HG02981 (cell line): ENCODE measurements around the gene XXYLT1.
"Not testable (repeated sequence)": the region's sequence is repeated elsewhere in the genome, so short reads cannot be mapped to it uniquely, and the experiment has no call there.

ENCODE experiments used
- ATAC-seq: cut with Tn5 transposase; IDR thresholded peaks from one replicate; pipeline ENCODE4 v1.9.1; 2021; ENCODE audit warnings: mild to moderate bottlenecking, moderate library complexity; ENCODE audit not compliant: unreplicated experiment

Gene XXYLT1

DNA sequence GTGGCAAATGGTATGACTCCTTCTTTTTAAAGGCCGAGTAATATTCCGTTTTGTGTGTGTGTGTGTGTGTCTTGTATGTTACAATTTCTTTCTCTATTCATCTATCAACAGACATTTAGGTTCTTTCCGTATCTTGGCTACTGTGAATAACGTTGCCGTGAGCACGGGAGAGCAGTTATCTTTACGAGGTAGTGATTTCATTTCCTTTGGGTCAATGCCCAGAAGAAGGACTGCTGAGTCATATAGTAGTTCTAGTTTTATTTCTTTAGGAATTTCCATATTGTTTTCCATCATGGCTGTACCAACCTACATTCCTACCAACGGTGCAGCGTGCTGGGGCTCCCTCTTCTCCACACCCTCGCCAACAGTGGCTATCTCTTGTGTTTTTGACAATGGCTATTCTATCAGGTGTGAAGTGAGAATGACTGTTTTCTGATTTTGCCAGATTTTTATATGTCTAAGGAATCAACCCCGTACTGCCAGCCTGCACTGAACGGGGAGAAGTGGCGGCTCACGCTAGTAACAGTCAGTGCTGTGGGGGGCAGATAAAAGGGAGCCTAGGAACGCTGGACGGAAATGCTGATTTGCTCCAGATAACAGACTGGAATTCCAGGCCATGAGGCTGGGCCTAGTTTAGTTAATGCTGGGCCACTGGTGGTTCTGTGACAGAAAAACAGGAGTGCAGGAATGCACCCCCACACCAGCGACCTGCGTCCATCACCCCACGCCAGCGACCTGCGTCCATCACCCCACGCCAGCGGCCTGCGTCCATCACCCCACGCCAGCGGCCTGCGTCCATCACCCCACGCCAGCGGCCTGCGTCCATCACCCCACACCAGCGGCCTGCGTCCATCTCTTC, 168.1 kb downstream of the XXYLT1 start:
- ATAC-seq: no peak

DNA sequence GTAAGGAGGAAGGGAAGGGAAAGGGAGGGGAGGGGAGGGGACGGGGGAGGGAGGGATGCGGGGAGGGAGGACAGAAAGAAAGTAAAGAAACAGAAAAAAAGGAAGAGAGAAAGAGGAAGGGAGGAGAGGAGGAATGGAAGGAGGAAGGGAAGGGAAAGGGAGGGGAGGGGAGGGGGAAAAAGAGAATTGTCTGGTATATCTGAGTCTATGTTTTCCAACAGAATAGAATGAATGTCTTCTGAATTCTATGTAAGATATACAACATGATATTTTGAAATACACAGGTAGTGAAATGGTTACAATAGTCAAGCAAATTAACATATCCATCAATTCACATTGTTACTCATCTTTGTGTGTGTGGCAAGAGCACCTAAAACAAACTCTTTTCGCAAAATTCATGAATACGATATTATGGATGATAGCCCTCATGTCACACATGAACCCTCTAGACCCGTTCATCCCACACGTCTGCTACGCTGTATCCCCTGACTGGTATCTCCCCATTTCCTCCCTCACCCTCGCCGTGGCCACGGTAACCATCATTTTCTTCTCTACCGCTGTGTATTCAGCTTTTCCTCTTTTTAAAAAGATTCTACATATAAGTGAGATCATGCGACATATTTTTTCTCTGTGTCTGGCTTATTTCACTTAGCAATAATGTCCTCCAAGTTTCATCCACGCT, 168.9 kb downstream of the XXYLT1 start:
- ATAC-seq: no peak

DNA sequence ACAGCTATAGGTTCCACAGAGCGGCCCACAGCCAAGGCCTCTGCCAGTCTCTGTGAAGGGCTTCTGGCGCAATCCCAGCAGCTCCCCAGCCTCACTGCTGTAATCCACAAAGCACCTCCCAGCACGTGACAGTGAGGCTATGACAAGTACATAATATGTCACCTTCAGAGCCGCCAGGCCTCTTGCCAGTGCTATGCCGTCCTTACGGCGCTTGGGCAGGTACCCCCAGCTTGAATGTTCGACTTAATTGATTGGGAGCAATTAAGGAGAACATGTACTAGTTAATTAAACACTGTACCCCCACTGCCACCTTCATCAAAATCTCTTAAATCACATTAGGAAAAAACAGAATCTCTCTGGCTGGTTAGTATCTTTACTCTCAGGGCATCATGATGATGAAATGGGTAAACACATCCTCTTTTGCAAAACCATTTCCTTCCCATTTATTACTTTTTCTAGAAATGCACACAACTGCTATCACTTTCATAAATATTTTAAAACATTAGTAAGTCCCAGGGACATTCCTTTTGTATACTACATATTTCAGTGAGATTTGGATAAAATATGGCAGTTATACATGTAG, 169.9 kb downstream of the XXYLT1 start:
- ATAC-seq: no peak

DNA sequence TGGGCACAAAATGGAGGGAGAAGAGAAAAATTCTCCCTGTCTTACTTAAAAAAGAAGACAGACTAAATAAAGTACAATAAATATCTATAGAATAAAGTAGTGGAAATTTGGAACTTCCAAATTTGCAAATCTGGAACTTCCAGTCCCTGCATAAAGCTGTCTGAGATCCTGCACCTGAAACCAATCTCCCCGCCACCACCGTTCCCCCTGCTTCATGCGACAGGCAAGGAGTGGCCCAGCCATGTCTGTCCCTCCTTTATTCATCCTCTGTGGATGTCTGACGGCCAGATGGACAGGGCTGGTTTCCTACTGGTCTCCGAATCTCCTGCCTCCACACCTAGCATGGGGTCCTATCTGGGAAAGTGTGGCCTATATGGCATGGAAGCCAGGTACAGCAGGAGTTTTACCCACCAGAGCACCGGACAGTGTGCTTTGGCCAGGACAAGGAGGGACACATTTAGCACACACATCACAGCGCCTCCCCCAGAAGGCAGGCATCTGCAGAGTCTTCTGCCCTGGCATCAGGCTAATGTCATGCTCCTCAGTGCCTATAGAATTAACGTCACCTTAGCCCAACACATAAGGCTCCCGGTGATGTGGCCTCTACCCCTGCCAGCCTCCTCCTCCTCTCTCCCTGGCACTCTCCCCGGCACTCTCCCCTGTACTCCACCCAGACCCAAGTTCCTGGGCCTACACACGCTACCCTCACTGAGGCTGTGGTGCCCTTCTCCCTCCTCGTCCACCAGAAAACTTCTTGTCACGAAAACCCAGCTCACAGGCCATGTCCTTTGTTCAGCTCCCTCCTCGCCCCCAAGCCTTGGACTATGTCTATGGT, 170.8 kb downstream of the XXYLT1 start:
- ATAC-seq: no peak

DNA sequence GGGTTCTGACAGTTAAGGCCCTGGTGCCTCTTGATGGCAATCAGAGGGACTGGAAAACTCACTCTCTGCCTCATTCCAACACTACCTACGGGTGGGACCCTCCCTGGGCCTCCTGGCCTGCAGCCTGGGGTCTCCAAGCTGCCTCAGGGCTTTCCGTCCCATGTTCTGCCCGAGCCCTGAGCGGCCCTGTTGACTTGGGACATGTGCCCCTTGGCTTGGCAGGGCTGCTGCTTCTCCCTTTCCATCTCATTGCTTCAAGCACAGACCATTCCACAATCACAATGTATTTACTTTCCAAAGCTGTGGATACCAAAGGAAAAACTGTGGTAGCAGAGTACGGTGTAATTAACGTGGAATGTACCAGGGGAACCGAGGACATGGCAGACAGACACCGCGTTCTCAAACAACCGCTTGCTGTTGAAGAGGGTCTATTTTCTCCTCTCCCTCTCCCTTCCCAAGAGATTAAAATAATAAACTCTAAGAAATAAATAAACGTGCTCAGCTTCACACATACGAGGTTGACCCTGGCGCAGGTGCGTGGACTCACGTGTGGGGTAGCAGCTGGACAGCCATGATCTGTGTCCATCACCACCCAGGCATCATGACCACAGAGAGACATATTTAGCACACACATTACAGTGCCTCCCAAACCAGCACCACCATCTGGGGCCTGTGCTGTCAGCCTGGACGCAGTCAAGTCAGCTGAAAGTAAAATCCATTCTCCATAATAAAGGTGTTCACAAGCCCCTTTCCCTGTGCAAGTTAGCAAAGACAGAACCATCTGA, 172.0 kb downstream of the XXYLT1 start:
- no peak for ATAC-seq

DNA sequence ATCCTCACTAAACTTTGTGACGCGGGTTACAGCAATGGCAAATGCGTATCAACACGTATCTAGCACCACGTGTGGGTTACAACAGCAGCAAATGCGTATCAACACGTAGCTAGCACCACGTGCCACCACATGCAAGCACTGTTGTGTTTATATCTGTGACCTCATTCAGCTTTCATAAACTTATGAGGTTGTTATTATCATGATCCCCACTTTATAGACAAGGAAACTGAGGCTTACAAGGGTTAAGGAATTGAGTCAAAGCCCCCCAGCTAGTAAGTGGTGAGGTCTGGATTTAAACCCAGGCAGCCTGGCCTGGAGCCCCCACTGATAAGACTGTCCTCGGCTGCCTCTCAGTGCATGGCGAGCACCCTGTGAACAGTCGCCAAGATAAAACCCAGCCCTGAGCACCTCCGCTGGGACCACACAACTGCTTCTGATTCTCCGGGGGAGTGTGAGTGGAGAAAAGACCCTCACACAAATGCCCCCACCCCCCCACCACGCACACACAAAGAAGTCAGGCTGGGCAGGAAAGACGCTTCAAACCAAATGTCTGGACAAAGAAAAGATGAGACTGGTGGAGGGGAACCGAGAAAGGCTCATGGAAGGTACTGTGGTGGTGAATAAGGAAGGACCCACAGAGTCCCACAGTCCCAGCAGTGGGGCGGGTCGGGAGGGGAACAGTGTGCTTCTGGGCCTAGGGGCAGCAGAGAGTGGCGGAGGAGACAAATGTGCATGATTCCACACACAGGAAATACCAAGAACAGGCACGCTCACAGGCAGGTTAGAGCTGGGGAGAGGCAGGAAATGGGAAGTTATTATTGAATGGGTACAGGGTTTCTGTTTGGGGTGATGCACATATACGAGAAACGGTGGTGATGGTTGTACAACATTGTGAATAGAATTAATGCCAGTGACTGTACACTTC, 173.4 kb downstream of the XXYLT1 start:
- ATAC-seq: no peak

DNA sequence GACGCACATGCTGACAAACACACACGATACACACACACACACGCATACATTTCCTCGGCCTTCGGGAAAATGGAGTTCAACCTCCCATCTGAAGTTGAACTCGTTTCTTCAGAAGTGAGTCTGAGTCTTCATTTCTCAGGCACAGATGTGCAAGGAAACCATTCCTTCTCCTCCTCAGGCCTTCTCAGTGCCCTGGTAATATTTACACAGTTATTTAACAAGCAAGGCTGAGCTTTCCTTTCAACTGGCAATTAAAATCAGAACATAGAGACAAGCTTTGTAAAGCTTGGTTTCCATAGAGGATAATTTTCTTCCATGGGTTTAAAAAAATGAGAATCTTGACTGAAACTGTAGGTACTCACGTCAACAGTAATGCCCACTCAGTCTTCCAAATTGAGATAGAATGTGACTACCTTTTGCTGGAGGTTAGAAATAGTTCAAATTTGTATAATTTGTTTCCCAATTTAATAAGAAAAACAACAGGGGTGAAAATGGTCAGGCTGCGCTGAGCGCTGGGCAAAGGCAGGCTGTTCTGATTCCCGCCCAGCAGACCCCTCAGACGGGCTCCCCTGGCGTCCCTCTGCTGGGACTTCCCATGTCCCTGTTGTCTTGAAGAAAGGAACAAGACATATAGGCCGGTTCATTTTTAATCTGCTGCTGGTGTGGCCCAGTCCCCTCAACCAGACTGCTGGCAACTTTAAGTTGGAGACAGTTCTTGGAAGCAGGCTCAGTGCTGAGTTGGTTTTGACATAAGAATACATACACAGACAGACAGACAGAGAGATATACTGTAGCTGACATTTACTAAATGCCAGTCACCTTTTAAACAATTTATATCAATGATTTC, 174.3 kb downstream of the XXYLT1 start:
- ATAC-seq: no peak

DNA sequence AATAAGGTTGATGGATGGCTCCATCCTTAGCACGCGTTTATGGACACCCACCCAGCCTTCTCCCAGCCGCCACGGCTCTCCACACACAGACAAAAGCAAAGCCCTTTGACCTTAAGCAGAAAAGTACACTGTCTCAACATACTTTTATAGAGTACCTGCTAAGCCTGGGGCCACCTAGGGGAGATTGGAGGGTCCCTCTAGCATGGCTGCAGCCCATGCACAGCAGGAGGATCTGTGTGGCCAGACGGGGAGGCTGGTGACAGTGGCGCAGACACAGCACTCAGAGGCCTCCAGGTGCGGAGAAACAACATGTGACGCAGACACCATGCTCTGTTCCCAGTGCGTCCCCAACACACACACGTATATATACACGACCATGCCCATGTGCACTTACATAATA, 174.9 kb downstream of the XXYLT1 start:
- no peak for ATAC-seq

DNA sequence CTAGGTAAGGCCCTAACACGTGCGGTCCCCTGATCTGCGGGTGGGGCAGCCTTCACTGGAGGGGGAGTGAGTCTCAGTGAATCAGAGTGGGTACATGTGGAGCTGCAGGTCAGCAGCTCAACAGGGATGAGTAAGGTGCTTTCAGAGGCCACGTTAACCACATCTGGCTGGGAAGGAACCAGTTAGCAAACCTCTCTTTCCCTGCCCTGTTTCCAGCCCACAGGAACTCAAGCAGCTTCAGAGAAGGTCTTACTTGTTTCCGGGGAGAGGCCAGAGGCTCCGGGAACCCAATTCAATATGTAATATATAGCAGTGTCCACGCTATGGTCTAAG, 175.3 kb downstream of the XXYLT1 start:
- no peak for ATAC-seq

DNA sequence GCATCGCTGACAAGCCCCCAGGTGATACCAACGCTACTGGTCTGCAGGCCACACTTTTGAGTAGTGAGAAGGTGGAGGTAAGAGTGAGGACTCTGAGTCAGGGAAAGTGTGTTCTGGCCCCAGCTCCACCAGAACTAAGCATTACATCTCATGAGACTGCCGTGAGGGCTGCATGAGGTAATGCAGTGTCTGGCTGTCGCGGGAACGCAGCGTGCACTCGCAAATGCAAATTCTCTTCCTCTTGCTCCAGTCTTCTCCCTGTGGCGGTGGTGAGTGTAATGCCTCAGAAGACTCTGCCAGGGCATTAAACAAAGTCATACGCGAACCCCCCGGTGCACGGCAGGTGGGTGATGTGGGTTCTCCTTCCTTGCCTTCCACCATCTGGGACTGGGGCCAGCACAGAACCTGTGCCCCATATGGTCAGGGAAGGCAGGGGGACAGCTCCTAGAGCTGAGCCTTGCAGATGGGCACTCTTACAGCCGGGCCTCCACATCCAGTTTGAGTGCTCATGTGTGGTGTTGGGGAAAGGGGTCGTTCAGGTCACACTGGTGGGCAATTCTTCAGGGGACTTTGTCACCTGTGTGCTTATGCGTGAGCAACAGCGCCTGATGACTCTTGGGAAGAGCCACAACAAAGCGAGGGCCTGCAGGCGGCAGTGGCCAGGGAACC, 175.8 kb downstream of the XXYLT1 start:
- peak; percentile 62 for ATAC-seq

DNA sequence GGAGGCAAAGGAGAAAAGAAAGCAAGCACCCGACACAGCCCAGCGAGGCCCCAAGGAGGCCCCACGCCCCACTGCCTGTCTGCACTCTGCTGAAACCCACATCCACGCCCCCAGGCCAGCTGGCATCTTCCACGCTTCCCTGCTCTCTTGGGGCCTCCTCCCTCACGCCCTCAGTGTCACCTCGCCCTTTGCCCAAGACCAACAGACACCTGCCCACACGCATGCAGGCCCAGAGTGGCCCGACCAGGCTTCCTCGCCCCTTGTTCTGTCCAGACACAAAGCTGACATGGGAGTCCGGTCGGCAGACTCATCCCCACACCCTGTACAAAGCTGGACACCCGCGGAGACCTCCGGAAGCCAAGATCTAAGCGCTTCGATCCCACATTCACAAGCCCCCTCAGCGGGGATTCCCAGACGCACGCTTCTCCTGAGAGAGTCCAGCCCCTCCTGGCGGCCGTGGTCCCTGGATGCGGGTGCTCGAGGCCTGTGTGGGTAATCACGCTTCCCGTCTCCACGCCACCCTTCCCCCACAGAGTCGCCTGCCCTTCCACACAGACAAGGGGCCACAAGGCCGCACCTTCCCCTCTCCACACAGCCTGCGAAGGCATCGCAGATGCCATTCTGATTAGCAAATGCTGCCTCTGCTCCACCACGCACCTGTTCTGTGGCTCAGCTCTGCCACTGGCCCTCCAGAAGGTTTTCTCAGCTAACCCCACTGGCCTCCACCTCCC, 176.6 kb downstream of the XXYLT1 start:
- peak; percentile 74 for ATAC-seq

DNA sequence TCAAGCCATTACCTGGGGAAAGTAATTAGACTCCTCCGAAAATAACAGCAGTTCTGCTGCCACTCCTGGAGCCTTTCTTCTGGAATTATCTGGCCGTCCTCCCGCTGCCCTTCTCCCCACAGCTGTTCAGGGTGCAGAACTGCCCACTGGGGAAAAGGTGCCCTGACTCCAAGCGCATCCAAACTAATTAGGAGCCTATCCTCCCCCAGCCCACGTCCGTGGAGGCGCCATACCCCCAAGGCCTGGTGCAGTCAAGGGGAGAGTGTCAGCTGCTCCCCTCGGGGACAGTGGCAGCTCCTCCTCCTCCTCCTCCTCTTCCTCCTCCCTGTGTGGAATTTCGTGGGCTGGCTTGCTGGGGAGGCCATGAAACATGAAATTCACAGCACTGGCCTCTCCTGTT, 177.2 kb downstream of the XXYLT1 start:
- peak; percentile 10 for ATAC-seq

DNA sequence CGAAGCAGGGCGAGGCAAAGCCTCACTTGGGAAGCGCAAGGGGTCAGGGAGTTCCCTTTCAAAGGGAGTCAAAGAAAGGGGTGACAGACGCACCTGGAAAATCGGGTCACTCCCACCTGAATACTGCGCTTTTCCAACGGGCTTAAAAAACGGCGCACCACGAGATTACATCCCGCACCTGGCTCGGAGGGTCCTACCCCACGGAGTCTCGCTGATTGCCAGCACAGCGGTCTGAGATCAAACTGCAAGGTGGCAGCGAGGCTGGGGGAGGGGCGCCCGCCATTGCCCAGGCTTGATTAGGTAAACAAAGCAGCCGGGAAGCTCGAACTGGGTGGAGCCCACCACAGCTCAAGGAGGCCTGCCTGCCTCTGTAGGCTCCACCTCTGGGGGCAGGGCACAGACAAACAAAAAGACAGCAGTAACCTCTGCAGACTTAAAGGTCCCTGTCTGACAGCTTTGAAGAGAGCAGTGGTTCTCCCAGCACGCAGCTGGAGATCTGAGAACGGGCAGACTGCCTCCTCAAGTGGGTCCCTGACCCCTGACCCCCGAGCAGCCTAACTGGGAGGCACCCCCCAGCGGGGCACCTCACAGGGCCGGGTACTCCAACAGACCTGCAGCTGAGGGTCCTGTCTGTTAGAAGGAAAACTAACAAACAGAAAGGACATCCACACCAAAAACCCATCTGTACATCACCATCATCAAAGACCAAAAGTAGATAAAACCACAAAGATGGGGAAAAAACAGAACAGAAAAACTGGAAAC, 182.9 kb downstream of the XXYLT1 start:
- not testable (repeated sequence) for ATAC-seq

DNA sequence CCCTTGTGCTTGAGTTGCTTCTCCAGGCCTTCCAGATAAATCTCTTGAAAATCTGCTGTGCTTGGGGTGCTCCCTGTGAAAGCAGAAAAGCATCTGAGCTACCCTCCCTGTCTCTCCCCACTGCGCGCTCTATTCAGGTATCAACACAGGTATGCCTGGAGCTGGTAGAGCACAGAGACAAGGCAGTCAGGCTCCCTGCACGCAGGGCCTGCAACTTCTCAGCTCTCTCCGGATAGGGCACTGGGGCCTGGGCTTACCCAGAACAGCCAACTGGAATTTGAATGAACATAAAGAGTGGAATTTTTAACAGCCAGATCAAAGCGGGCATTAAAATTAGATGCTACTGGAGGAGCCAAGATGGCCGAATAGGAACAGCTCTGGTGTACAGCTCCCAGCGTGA, 183.6 kb downstream of the XXYLT1 start:
- no peak for ATAC-seq

DNA sequence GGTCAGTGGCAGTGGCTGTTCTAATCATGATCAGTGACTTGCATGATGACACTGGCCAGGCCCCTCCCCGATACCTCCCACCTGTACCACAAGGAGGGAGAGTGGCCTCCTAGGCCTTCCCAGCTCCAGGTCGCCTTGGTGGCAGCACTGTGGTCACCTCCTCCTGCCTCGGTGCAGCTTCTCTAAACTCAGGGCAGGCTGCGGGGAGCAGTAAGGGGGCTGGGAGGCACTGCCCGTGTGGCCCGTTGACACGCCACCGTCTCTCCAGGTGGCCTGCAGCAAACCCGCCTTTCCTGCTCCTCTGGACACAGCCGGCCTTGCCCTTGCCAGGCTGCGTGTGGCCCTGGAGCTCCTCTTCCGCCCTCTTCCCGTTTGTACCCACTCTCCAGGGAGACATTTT, 184.1 kb downstream of the XXYLT1 start:
- ATAC-seq: no peak

DNA sequence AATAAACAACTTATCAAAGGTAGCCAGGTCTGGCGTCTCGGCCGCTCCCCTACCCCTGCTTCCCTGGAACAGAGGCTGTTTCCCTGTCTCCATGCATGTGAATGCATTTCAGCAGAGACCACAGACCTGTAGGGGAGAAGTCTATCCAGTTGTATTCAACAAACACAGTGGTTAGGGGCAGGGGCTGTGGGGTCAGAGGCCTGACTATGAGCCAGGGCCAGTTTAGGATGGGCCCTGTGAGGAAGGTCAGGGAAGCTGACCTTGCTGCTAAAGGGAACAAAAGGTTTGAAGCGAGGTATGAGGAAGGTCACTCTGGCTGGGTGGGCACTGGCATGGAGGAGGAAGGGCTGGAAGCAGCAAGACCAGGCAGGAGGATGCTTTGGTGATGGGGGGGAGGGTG, 184.6 kb downstream of the XXYLT1 start:
- no peak for ATAC-seq
